GM19438 (cell line): ENCODE results near the gene DCLK2.

Experiments
- ATAC-seq: cut with Tn5 transposase; IDR thresholded peaks from one replicate; pipeline ENCODE4 v1.9.1; 2021; ENCODE audit warnings: low read depth; ENCODE audit not compliant: unreplicated experiment

Gene DCLK2

GRCh38 chr4:150256225-150256620 lies 178.0 kb downstream of the DCLK2 start:
- no peak for ATAC-seq

GRCh38 chr4:150256841-150257730 lies 178.8 kb downstream of the DCLK2 start:
- ATAC-seq: no peak

DNA sequence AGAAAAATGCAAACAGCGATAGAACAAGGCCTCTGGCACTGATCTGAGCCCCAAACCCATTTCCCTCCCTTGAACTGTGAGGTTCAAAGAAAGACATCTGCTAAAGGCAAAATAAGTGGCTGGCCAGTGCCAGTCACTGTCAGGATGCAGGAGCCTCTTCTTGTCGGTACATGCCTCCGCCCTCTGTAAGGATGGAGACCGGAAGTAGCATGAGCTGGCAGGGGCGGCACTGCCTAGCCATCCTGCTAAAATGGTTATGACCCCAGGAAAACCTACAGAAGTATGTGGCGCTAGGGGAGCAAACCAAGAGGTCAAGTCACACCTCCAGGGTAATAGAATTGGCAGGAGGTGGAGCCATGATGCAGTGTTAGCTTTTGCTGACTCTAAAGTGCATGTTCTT lies 180.3 kb downstream of the DCLK2 start:
- ATAC-seq: no peak

- no peak for ATAC-seq
Observed at GRCh38 chr4:150259861-150260567, 181.8 kb downstream of the DCLK2 start.

- no peak for ATAC-seq
Observed at GRCh38 chr4:150261571-150261970, 183.3 kb downstream of the DCLK2 start.

DNA sequence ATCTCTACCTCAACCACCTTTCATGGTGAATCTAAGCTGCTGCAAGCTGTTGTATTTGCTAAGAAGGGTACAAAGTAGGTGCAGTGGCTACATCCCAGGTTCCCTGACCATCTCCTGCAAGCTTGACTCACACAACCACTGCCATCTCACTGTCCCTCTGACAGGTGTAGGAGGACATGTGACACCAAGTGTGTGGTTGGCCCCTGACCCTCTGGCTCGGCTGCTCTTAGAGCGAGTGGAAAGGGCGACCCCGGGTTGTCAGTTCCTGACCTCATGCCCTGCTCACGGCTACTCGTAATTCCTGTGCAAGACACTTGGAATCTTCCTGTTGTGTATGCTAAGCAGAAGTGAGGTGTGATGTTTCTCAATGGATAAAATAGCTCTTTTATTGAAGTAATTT lies 184.4 kb downstream of the DCLK2 start:
- ATAC-seq: no peak

- ATAC-seq: no peak
Observed at GRCh38 chr4:150264595-150265161, 186.4 kb downstream of the DCLK2 start.

DNA sequence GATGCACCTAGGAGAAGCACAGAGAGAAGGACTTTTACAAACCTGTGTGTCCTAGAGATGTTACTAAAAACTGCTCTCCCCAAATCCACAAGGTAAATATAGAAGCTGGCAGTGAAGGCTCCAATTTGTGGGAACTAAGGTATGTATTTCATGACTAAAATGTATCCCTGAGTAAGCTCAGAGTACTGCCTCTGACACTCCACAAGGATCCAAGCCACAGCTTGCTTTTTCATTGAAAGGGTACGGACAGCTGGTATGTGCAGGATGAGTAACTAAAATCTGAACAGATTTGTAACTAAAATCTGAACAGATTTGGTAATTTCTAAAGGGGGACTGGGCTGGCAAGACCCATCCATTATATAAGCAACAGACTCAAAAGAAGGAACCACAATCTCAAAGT lies 187.6 kb downstream of the DCLK2 start:
- ATAC-seq: no peak

- no peak for ATAC-seq
Observed at GRCh38 chr4:150268444-150268843, 190.2 kb downstream of the DCLK2 start.

- ATAC-seq: no peak
Observed at GRCh38 chr4:150278206-150278605, 200.0 kb downstream of the DCLK2 start.

DNA sequence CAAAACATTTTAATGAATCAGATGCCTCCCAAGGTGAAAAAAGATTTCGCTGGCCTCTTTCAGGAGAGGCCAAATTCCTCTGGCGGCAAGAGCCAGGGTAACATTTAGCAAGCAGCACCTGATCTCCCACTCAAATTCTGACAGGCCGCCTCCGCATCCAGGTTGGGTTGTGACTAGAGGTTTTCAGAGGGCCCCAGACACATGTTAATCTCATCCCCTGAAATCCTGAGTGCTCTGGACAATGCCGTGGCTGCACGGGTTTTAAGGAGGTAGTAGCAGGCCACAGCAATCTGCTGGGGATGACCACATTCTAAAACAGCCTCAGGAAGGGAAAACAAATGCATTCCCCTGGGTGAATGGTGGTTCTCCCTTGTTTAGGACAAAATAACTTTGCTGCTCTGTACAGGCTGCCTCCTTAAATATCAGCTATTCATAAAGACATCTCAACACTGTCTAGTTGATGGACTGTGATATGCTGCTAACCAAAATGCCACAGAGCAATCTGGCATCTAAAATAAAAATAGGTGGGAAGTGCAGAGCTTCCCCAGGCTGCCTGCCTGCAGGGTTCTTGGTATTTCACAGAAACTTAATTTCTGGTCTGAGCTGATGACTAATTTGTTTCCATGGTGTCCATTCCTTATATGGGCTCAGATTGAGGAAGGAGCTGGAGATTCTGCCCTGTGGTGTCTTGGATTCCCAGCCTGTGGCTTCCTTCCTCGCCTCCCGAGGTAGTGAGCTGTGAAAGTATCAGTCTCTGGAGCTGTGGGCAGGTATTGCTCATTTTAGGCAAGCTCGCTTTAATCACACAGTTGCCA lies 202.0 kb downstream of the DCLK2 start:
- ATAC-seq: no peak

GRCh38 chr4:150280975-150281374 lies 202.7 kb downstream of the DCLK2 start:
- ATAC-seq: no peak

- ATAC-seq: no peak
Observed at GRCh38 chr4:150283689-150284088, 205.4 kb downstream of the DCLK2 start.

GRCh38 chr4:150286656-150287055 lies 208.4 kb downstream of the DCLK2 start:
- ATAC-seq: no peak

DNA sequence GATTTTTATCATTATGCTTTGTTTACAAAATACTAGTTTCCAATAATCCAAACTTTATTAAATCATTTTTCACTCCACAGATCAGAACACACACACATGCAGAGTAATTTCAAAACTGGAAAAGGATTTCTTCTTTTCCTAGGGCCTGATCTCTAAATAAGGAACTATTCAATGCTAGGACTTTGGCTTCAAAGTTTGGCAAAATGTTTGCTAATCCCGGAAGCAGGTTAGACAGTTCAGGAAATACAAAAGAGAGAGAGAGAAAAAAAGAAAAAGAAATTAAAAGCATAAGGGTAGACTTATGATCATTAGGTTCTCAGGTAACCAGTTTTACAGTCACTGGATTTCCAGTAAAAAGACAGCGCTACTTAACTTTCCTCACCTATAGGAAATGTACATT lies 211.0 kb downstream of the DCLK2 start:
- no peak for ATAC-seq

- no peak for ATAC-seq
Observed at GRCh38 chr4:150289881-150290280, 211.6 kb downstream of the DCLK2 start.

DNA sequence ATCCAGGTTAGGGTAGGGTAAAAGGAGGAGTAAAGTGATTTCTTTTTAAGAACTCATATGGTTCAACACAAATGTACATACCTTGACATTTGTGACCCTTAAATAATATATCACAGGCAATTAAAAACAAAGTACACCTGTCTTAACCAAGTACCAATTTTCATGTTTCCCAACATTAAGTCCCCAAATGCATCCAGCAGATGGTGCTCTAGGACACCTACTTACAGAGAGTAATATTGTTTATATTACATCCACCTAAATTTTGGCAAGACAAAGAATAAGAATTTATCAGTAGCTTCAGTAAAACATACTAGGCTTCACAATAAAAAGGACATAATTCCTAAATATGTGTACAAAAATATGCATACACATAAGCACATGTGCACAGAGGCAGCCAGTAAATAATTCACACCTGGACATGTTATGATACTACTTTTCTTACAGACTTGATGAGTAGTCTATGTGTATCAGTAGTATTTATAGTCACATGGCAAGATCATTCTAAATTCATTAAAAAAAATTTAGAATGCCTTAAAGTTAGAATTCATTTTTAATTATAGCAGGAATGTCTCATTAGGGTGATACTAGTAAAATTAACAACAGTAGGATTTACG lies 219.7 kb downstream of the DCLK2 start:
- no peak for ATAC-seq

DNA sequence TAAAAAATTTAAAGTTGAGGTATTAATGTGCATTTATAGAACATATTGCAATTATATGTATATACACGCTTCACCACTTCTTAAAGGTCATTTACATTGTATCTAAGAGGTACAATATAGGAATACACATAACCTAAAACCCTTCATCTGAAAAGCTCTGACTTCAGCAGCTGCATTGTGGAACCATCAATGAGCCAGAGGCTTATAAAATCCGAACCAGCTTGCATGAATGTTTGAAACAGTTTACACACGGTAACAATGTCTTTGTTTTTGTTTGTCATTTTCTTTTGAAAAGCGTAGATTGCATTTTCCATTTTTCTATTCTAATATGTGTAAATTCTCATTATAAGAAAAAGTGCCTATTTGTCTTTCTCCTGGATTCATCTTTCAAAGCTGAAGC lies 221.6 kb downstream of the DCLK2 start:
- no peak for ATAC-seq

DNA sequence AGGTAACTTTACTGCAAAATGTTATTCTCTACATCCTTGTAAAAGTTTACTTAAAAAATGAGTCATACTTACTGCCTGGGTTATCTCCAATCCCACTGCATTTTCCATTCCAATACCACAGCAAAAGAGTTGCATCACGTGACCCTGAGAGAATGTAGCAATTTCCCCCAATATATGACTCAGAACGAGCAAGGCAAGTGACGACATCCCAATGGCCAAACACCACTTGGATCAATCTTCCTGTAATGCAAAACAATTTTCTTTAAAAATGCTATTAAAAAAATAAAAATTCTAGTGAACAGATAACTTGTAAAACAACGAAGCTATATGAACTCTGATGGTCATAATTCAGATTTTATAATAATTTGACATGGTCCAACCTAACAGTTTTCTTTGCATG lies 224.3 kb downstream of the DCLK2 start:
- no peak for ATAC-seq

DNA sequence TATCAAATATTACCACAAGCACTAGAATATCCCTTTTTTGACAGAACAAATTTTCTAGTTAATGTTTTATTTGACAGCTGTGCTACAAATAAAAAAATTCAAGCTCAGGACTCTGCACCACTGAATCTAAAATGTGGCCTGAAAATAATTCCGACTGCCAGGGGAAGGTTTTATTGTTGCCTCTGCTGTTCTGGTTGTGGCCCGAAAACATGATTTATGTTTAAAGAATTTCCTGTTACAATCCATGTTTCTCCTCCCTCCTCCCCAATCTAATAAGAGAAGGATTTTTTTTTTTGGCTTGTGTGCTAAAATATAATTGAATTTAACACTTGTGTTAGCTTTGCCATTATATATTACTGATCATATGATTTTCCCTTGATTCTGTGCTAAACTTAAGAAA lies 227.8 kb downstream of the DCLK2 start:
- no peak for ATAC-seq
